Thoracic aorta (tissue), 2 donors: ENCODE results near the gene POU2AF1. TPM values are rescaled to one million over a fixed set of nuclear protein-coding genes. Genes with fewer than 3 reads are reported as not detected.

ENCODE experiments used
- ATAC-seq: fragments of 150-250 bp; one replicate; pipeline ENCODE4 v1.8.0; 2017; ENCODE audit warnings: low read depth; ENCODE audit not compliant: insufficient number of reproducible peaks, low FRiP score
- DNase-seq: peaks from one replicate; pipeline ENCODE4 v3.0.0-alpha.2; 2020; ENCODE audit warnings: low spot score
- H3K27ac ChIP-seq, 2 donors: fragments of 200-600 bp; sonication (generic); 1 replicate in 1 of 2; 2 replicates in 1 of 2; pipeline ENCODE4 v1.5.1; 2016; ENCODE audit warnings: mild to moderate bottlenecking in 2 of 2, moderate library complexity in 2 of 2
- H3K27me3 ChIP-seq: fragments of 200-600 bp; sonication (generic); replicated peaks from 2 replicates; pipeline ENCODE4 v1.6.0; 2016; ENCODE audit warnings: mild to moderate bottlenecking; ENCODE audit not compliant: insufficient read depth
- H3K36me3 ChIP-seq: fragments of 200-600 bp; sonication (generic); one replicate; pipeline ENCODE4 v1.5.1; 2016
- H3K4me1 ChIP-seq, 2 donors: fragments of 200-600 bp; sonication (generic); 1 replicate in 1 of 2; 2 replicates in 1 of 2; pipeline versions ENCODE4 v1.5.1 to v1.6.0; 2016; ENCODE audit warnings: low read depth in 2 of 2, mild to moderate bottlenecking in 1 of 2; ENCODE audit not compliant: control insufficient read depth in 1 of 2
- H3K4me3 ChIP-seq: fragments of 200-600 bp; sonication (generic); 2 replicates; pipeline ENCODE4 v1.5.1; 2016; ENCODE audit warnings: mild to moderate bottlenecking
- H3K9me3 ChIP-seq: fragments of 200-600 bp; sonication (generic); 2 replicates; pipeline ENCODE4 v1.5.1; 2016
- CTCF ChIP-seq: fragments of 200-600 bp; sonication (generic); IDR thresholded peaks from one replicate; pipeline ENCODE4 v1.5.1; 2019; ENCODE audit warnings: antibody characterized with exemption
- total RNA-seq, 2 donors: library from RNA; depleted of rRNA; stranded (reverse); fragments of >200 nt; gene quantifications; one replicate each; pipeline versions ENCODE4 v1.1.0 to v1.2.3, GENCODE V29; 2016

POU2AF1 gene
- total RNA-seq, 2 donors from 2014 or later: not detected

GRCh38 chr11:111393585-111393984, 14.5 kb upstream of the POU2AF1 start:
- Histone ChIP-seq H3K27ac (no peak overlapping the region), H3K4me3 (no peak overlapping the region), H3K27me3 (no peaks in the 10 kb centered on the region), H3K4me1 (no peaks in the 10 kb centered on the region), H3K36me3 (no peaks in the 10 kb centered on the region), H3K9me3 (no peaks in the 10 kb centered on the region)
- ATAC-seq (no peak), DNase-seq (no peak)
- TF ChIP-seq CTCF: no peak

- no peaks in the 10 kb centered on the region for H3K9me3 ChIP-seq
- H3K27me3 ChIP-seq: no peaks in the 10 kb centered on the region
- H3K4me3 ChIP-seq: no peak overlapping the region
- TF ChIP-seq CTCF: no peak
- H3K4me1 ChIP-seq: no peaks in the 10 kb centered on the region
- no peak for ATAC-seq
- H3K36me3 ChIP-seq: no peaks in the 10 kb centered on the region
- H3K27ac ChIP-seq: no peak overlapping the region
- no peak for DNase-seq
These were observed 14.0 kb upstream of the POU2AF1 start for GRCh38 chr11:111393096-111393495.

GRCh38 chr11:111392552-111392951, 13.5 kb upstream of the POU2AF1 start:
- no peaks in the 10 kb centered on the region for H3K4me1 ChIP-seq
- H3K27ac ChIP-seq: no peak overlapping the region
- ATAC-seq (no peak), DNase-seq (no peak)
- no peaks in the 10 kb centered on the region for H3K27me3 ChIP-seq
- TF ChIP-seq CTCF: no peak
- H3K36me3 ChIP-seq: no peaks in the 10 kb centered on the region
- no peaks in the 10 kb centered on the region for H3K9me3 ChIP-seq
- no peak overlapping the region for H3K4me3 ChIP-seq

- Histone ChIP-seq H3K36me3 (no peaks in the 10 kb centered on the region), H3K9me3 (no peaks in the 10 kb centered on the region), H3K4me3 (no peak overlapping the region), H3K27me3 (no peaks in the 10 kb centered on the region), H3K27ac (no peak overlapping the region), H3K4me1 (no peaks in the 10 kb centered on the region)
- no peak for ATAC-seq
- no peak for DNase-seq
- TF ChIP-seq CTCF: no peak
These were observed 12.5 kb upstream of the POU2AF1 start for GRCh38 chr11:111391328-111392124.

- DNase-seq: no peak
- no peaks in the 10 kb centered on the region for H3K27me3 ChIP-seq
- H3K9me3 ChIP-seq: no peaks in the 10 kb centered on the region
- TF ChIP-seq CTCF: no peak
- H3K4me1 ChIP-seq: no peaks in the 10 kb centered on the region
- H3K27ac ChIP-seq: no peak overlapping the region
- ATAC-seq: no peak
- H3K36me3 ChIP-seq: no peaks in the 10 kb centered on the region
- no peak overlapping the region for H3K4me3 ChIP-seq
These were observed 9.8 kb upstream of the POU2AF1 start for GRCh38 chr11:111388842-111389241.
